GM12892 (cell line): ENCODE results near the gene CLDN14.

Experiments used
- POLR2A ChIP-seq: IDR thresholded peaks from 2 replicates; pipeline ENCODE4 v1.6.1; 2011; ENCODE audit warnings: low read depth, low read length, control low read depth
- POLR2AphosphoS5 ChIP-seq: IDR thresholded peaks from 2 replicates; pipeline ENCODE4 v1.6.1; 2011; ENCODE audit warnings: low read depth, low read length, control low read depth

DNA sequence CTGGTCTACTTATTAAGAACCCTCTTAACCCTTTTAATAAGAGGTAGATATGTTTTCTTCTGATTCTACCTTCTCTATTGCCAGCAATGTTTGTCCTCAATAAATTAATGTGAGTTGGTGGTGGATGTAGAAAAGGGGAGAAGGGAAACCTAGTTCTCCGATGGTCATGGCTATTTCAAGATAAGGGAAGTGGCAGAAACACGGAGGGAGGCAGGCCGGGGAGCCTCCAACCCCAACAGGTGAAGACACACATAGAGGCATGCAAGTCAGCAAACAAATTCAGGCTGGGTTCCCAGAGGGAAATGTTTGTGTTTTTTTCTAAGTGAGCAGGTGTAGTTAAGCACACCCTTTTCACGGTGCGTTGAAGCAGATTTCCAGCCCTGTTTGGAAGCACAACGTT is 31.0 kb upstream of the CLDN14 start:
- TF ChIP-seq POLR2AphosphoS5: no peak
- TF ChIP-seq POLR2A: no peak
